Measurements from ENCODE around the gene LPCAT1.
"Not testable (repeated sequence)": the region's sequence is repeated elsewhere in the genome, so short reads cannot be mapped to it uniquely, and the experiment has no call there.

Gene LPCAT1

DNA sequence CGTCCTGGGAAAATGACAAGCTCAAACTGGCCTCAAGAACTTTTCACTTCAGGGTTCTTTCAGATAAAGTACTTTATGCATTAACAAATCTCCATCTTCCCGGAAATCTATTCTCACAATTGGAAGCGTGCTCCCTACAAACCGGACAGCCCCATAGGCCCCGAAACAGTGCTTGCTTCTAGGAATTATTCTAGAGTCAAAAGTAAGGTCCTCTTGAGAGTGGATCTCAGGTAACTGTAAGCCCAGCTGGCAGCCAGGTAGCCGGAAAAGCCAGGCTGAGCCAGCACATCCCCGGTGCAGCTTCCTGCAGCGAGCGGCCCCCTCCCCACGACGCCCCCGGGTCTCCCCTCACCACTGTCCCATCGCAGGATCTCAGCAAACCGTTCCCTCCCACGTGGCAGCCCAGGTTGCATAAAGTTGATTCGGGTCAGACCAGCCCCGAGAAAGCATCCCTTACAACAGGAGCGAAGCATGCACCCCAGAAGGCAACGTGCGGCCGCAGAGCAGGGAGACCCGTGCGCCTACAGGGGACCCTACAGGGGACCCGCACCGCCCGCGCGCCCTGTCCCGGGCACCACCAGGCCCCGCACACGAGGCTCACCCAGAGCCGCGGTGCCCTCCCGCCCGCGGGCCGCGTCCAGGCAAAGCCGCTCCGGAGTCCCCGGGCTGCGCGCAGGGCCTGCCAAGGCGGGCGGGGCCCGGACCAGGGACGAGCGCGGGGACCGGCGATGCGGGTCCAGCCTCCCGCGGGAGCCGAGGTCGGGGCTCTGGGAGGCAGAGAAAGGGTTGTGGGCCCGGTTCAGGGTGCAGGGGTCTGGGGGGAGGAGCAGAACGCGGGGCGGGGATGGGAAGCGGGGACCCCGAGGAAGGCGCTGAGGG is 920 bp downstream of the LPCAT1 start:
- DNase-seq (ENCODE audit: low spot score), result no peak

DNA sequence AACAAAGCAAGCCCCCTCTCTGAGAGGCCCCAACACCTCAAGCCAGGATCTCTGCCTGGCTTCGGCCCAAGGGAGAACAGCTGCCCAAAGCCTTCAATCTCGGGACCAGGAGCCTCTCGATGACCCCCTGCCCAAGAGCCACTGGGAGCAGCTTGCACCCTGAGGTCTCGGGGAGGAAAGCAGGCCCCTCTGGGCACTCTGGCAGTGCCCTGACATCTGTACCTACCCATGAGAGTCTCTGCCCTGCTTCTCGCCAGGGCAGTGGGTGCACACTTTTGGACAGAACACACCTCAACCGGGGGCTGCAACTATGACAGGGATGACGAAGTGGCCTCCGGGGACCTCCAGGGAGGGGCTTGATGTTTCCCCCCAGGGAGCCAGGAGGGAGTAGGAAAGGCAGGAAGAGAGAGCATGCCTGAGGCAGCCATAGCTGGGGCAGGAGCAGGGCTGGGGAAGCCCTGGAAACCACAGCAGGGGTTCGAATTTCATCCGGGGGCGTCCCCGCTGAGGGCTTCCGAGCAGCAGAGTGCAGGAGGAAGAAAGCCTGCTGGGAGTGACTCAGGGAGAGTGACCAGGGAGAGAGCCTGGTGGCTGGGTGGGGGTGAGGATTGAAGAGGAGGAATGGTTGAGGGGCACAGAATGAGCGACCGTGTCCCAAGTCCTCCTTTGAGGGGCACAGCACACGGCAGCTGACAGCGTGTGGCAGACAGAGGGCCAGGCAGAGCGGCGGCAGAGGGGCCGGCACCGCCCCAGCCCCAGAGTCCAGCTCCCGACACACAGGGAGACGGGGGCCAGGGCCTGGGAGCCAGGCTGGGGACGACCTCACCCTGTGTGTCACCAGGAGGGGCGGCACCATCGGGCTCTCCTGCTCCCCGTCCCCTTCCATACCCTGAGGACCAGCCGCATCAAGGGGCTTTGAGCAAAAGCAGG is 1.8 kb downstream of the LPCAT1 start:
- DNase-seq (ENCODE audit: low spot score), result no peak

DNA sequence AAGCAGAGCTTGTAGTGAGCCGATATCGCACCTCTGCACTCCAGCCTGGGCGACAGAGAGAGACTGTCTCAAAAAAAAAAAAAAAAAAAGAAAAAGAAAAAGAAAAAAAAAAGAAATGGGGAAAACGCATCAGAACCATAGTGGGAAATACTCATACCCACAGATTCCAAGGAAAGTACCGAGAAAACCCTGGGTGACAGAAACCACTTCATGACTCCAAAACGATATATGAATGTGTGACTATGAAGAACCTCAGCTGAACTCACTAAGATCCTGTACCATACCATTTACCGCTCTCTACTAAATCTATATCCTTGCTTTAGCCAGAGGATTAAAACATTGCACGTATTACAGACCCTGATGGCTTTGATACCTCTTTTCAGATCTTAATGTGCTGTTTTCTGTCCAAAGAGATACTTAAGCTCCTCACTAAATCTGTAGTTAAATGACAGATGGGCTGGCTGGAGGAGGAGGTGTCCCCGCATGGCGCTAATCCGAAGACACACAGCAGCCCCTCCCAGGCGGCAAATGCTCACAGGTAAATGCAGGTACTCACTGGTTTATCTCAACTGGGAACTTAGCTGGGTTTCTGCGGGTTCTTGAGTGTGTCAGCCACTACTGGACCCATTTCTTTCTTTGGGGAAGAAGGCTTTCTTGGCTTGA is 2.8 kb downstream of the LPCAT1 start:
- DNase-seq (ENCODE audit: low spot score), result no peak

DNA sequence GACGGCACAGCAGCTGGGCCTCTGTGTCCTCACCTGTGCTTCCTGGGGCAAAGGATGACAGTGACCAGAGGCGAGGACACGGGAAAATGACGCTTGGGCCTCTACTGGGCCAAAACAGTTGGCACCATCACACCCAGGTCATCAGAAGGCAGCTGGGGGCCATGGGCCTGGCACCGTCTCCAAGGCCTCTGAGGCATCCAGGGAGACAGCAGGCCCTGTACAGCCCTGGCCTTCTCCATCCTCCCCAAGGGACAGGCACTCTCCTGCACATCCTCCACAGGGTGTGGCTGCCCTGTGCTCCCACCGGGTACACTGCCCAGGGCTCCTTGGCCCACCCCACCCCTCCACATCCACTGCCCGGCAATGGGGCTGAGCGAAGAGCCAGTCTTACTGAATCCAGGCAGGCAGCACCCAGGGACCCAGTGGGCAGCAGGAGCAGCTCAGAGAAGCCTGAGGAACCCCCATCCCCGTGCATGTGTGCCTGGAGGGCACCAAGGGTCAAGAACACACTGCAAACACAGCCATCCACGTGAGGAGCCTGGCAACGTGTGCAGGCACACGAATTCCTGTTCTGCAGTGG is 4.0 kb downstream of the LPCAT1 start:
- no peak for DNase-seq (ENCODE audit: low spot score)

DNA sequence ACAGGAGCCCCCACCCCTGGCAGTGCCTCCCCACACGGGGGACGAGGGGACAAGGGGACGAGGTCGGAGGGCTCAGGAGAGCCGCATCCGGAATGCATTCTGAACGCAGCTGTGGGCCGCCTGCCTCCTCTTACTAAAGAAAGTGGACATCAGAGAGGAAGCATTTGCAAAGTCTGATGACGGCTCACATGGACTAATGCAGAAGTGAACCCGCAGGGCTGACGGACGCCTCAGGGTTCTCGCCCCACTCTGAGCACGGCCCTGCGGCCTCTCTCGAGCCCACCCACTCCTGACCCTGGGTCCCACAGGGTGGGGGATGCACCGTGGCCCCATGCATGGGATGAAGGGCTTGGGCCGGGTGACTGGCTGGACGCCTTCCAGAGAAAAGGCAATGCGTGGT is 5.9 kb downstream of the LPCAT1 start:
- DNase-seq (ENCODE audit: low spot score), result no peak

DNA sequence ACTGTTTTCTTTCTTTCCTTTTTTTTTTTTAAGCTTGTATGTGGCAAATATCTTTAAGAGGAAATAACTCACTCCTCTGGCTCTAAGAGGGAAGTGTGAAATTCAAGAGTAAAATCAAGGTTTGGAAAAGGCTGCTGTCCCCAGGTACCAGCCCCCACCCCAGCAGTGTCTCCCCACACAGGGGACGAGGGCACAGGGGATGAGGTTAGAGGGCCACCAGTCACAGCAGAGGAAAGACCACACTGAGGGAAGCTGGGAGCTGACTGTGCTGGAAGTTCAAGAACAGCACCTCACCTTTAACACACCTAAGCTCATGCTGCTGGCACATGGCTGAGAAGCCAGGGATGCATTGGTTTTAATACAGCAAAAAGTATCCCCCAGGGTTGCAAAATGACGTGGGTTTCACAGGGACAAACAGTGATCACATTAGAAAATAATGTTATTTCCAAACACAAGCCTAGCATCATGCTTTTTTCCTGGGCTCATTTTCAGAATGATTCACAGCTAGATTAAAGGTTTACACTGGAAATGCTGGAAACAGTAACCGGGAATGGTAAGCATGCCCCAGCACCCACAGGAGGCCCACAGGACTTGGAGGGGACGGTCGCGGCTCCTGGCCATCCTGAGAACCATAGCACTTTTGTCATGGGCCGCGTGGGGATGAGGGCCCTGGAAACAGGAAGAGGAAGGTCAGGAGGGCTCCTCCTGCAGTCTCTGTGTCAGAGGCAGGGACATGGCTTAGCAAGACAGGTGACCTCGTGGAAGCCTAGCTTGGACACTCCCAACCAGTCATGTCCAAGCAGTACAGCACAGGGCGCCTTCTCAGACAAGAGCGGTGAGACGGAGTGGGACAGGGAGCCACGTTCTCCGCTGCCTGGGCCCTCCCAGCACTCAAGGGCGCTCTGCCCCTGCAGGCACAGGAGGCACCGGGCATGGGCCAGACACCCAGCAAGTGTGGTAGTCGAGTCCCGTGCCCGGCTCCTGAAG is 6.9 kb downstream of the LPCAT1 start:
- no peak for DNase-seq (ENCODE audit: low spot score)

DNA sequence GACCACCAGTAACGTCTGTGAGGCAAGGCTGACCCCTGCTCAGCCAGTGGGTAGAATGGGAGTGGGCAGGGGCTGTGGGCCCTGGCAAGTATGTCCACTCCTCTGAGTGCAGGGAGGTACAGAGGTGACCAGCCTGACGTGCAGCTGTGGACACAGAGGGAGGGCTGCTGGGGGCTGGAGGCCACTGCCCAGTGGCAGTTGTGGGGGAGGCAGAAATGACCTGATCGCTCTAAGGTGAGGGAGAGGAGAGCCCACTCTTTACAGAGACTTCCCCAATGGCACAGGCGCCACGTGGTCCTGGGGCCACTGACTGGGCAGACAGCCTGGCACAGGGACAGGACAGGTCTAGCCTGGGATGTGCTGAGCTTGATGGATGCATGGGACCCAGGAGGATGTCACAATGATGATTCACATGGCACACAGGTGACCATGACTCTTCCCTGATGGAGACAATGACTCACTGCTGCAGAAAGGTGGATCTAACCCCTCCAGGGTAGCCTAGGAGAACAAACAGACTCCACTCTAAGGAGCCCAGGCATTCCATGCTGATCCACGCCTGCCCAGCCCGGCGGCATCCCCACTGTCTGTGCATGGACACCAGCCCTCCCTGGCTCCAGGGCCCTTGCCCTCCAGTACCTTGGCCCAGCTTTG is 7.7 kb downstream of the LPCAT1 start:
- DNase-seq (ENCODE audit: low spot score), result no peak

DNA sequence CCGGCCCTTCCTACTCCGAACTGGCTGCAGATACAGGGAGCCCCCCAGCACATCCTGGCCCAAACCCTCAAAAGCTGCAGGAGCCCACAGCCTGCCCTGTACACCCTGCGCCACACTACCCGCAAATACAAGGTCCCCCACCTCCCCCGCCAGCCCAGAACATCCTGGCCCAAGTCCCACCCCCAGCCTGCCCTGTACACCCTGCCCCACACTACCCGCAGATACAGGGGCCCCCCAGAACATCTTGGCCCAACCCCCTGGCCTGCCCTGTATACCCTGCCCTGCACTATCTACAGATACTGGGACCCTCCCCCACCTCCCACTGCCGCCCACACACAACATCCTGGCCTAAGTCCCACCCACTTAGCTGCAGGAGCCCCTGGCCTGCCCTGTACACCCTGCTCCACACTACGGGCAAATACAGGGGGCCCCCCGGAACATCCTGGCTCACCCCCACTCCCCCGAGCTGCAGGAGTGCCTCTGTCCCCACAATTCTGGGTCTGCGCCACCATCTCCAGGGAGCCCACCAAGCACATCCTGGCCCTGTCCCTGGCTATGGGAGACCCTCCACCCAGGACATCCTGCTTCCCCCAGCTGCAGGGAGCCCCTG is 8.3 kb downstream of the LPCAT1 start:
- no peak for DNase-seq (ENCODE audit: low spot score)

DNA sequence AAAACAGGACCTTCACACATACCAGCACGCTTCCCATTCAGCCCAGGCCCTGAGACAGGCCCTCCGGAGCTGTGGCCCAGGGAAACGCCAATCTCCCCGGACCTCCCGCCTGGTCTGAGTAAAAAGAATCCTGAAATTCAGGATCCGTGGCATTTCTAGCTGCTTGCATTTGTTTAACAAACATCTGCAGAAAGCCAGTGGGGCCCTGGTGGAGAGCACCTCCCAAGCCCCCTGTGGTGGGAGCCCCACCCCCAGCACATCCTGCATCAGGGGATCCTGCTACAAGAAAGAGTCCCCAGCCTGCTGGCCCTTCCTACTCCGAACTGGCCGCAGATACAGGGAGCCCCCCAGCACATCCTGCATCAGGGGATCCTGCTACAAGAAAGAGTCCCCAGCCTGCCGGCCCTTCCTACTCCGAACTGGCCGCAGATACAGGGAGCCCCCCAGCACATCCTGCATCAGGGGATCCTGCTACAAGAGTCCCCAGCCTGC is 8.9 kb downstream of the LPCAT1 start:
- DNase-seq (ENCODE audit: low spot score), result not testable (repeated sequence)

DNA sequence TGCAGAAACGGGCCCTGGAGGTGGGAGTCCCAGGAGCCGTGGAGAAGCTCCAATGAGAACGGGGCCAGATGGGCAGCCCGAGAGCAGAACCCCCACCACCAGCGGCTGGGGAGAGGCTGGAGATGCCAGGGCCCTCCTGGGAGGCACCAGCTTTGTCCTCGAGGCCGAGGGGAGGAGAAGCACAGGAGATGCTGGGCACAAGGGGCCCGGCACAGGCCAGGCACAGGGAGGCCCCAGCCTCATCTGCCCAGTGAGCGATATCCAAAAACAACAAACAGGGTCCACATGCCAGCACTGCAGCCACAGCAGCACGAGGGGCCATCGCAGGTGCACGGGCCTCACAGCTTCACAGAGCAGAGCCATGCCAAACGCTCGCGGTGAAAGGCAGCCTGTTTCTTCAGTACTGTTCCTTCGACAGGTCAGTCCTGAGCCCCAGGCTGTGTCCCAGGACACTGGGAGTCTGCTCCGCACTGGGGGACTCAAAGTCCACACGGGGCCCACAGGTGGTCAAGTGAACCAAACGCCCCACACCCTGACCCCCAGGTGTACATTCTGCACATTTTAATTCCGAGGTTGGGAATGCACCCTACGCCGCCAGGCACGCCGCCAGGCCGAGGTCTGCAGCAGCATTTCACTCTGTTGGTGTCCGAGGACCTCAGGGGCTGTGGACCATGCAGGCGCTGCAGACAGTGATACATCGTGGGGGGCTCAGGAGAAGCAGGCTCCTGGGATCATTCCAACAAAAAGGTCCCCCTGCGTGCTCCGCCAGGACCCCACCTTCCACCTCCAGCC is 9.5 kb downstream of the LPCAT1 start:
- no peak for DNase-seq (ENCODE audit: low spot score)

DNA sequence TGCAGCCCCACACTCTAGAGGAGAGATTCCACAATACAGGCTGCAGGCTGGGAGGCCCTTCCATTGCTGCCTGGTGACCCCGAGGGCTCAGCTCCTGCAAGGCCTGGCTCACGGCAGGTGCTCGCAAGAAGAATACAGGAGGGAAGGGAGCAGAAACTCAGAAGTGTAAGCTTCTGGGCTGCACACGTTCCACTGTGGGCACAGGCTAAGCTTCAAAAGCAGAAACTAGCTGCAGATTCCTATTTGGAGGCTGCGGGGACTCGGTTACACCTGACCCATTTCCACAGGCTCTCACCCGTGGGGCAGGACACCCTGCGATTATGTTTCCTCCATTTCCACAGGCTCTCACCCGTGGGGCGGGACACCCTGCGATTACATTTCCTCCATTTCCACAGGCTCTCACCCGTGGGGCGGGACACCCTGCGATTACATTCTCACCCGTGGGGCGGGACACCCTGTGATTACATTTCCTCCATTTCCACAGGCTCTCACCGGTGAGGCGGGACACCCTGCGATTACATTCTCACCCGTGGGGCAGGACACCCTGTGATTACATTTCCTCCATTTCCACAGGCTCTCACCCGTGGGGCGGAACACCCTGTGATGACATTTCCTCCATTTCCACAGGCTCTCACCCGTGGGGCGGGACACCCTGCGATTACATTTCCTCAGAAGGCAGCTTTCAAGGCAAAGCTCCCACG is 10.3 kb downstream of the LPCAT1 start:
- DNase-seq (ENCODE audit: low spot score), result no peak

DNA sequence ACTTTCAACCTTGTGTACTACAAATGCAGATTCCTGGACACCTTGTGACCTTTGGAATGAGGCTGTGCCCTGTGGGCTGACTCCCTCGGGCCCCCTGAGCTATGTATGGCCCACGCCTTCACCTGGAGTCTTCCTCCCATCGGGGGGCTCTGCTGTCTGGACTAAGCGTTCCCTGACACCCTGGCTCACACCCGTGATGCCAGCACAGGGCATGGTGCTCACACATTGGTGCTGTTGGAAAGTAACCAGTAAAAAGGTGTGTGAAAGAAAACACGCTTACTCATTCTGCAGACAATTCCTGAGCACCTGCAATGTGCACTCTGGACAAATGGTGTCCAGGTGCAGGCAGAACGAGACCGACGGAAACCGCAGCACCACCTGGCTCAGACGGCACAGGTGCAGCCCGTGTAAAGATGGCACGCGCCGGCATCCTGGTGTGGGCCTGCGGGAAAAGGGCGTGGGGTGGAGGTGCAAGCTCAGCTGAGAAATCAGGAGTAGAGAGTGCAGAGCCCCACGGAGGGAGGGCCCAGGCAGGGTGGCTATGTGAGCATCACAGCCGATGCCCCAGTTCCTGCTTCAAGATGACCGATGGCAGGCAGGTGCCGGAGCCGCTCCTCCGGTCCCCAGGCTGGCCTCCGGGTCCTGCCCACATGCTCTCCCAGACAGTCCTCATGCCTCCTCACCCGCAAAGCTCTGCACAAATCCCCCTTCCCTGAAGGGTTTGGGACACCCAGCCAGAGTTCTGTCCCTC is 11.0 kb downstream of the LPCAT1 start:
- no peak for DNase-seq (ENCODE audit: low spot score)

DNA sequence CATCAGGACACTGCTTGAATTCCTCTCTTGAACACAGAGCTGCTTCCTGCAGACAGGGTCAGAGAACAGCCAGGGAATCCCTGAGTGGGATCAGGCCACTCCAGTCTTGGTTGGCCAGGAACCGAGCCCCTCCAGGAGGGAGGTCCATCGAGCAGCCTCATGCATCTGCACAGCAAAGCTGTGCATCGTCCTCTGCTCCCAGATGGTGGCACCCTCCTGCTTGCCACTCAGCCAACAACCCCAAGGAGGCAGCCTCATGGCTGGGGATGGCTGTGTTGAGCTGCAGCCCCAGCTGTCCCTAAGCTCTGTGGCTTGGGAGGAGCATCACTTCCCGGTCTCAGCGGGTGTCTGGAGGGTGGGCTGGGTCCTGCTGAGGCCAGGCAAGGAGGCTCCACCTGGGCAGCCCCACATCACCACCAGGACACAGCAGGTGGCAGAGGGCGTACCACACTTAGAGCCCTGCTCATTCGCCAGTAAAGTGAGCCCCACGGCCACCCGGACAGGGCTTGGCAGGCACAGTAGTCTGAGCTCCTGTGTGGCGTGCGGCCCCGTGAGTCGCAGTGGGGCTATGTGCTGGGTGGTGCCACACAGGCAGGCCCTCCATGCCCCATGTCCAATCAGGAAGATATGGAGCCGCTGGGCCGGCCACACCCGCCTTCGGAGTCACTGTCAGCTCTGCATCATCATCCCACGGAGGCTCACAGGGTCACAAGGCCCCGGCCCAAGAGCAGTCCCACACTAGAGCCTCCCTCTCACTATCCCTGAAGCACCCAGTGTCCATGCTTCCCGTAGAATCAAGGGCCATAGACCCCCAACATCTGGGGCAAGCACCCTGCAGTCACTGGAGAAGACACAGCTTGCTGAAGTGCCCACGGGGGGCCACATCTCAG is 11.9 kb downstream of the LPCAT1 start:
- no peak for DNase-seq (ENCODE audit: low spot score)

DNA sequence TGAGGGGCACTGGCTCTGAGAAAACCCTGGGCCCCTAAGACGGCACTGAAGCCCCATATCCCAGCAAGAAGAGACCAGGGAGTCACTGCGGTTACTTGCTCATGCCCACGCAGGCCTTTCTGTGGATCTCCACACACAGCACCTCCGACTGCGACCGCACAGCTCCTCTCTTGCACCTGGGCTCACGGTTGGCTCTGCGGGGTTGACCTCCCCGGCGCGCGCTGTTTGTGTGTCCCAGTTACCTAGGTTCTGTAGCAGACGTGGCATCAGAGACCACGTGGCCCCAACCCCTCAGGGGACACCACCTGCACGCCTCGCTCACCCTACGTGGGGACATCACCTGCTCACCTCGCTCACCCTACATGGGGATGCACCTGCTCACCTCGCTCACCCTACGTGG is 12.7 kb downstream of the LPCAT1 start:
- no peak for DNase-seq (ENCODE audit: low spot score)

DNA sequence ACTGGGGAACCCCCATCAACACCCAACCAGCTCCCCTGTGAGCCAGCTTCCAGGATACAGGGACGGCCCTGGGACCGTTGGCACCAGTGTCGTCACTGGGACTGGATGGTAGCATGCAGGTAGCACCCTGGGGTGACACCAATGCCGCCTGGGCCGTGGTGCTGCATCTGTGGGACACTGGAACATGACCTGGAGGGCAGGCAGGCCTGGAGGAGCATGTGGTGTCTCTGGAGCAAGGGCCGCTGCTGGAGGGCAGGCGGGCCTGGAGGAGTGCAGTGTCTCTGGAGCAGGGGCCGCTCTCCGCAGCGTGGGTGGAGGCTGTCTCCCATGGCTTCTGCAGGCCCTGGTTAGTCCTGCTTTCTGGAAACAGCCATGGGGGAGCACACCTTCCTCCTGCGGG is 13.1 kb downstream of the LPCAT1 start:
- no peak for DNase-seq (ENCODE audit: low spot score)

DNA sequence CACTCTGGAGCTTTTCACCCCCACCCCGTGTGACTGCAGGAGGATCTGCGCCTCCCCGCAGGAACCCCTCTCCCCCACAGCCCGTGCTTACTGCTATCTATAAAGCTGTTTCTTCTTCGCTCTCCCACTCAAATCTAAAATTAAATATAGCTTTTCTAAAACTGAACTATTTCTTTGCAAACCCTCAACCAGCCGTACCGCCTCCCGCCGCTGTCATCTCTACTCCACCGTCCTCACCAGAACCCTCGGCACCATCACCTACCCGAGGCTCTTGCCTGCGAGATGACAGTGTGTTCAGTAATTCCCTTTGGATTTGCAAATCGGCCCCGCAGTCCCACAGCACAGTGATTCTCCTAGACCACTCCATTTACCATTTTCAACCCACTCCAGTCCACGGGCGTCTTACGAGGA is 13.6 kb downstream of the LPCAT1 start:
- DNase-seq (ENCODE audit: low spot score), result no peak

Measured in COLO829 (cell line).